Measurements from ENCODE around the gene TOMM40L.

The TOMM40L gene

DNA sequence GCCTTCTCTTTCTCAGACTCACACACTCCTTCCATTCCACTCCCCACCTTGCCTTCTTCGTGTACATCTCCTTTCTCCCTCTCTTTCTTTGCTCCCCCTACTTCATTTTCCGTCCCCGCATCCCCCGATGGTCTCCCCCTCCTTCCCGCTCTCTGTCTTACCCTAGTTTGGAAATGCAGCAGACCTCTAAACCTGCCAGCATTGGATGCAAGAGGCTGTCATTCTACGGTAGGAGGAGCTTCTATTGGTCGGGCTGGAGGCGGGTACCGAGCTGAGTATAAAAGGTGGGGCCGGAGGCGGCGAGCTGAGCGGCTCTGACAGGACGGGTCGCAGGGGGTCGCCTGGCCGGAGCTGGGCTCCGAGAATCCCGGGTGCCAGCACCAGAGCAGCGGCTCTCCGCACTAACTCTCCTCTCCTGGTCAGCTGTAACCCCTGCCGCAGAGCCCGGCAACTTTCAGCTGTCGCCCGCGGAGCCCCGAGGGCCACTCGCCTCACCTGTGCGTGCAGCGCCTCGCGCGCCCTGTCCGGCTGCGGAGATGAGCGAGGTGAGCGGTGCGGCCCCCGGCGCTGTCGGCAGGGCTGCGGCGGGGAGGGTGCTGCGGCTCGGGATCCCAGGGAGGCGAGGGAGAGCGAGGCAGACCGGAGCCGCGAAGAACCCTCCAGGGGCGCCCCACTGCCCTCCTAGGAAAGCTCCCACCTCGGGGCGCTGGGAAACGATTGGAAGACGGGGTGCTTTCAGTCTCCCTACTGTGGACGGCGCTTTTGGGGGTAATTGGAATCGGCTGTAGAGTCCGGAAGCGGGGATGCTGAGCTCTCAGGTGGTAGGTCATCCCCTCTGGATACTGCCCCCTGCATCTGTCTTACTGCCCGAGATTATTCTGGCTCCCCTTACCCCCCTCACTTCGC lies 32.8 kb downstream of the TOMM40L start, which contains the start of gene PCP4L1:
Gene PCP4L1, plus strand, starts transcription at position 307 of the 906 bp plus-strand sequence. Its CDS starts 230 bp downstream, at position 537.
- DNase-seq = no peak

DNA sequence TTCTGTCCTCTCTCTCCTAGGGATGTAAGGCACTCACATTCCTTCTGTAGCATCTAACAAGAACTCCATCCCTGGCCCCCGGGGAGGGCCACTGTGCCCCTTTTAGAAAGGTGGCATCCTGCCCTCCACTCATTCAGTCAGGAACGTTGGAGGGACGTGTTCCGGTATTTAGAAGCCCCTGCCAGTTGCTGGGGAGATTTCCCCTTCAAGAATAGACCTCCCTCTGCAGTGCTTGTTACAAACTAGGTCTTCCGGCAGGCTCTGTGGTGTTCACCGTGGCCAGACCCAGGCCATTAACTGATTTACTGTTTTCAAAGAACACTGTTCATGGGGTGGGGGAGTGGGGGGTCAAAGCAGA lies 33.5 kb downstream of the TOMM40L start:
- DNase-seq = no peak

DNA sequence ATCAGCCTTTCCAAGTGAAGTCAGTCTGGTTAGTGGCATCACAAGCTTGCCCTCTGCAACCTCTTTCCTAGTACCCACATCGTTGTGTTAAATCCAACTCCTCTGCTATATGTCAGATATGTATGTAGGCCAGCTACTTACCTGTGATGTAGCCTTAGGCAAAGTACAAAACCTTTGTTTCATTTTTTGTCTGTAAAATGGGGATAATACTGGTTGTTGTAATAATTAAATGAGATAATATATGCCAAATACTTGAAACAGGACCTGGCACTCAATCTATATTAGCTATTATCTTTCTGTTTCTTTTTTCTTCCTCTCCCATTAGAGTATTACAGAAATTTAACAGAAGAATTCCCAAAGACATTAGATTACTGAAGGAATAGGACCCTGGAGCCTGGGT lies 33.9 kb downstream of the TOMM40L start:
- no peak for DNase-seq

DNA sequence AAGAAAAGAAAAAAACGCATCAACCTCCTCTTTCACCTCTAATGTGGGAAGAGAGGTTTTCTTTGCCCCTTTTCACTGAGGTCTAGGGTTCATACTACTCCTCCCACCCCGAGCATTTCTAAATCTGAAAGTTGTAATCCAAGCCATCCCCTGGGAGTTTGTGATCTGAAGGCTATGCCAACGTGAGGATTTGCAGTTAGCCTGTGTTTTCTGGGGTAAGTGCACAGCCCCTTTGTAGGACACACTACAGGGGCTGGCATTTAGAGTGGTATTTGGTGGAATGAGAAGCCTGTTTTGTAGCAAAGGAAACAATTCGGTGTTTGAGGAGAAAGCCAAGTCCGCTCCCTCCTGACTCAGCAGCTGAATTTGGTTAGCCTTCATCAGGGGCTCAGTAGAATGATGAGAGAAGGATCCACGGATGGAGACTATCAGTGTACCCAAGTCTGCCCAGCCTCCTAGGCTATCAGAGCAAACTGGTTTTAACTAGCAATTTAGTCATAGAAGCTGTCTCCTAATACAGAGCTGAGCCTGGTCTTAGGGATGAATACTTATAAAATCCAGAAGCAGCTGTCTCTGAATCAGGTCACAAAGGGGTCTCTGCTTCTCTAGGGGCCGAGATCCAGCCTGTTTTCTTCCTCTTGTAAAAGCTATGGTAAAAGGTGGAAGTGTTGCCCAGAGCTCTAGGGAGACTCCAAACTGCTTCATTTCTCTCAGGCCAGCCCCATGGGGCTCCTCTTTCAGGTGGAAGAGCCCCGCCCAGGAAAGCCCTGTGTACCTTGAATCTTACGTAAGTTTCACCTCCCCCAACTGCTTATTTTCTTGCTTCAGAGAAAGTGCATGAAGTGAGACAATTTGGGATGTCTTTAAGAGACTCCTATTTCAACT lies 34.8 kb downstream of the TOMM40L start:
- no peak for DNase-seq

DNA sequence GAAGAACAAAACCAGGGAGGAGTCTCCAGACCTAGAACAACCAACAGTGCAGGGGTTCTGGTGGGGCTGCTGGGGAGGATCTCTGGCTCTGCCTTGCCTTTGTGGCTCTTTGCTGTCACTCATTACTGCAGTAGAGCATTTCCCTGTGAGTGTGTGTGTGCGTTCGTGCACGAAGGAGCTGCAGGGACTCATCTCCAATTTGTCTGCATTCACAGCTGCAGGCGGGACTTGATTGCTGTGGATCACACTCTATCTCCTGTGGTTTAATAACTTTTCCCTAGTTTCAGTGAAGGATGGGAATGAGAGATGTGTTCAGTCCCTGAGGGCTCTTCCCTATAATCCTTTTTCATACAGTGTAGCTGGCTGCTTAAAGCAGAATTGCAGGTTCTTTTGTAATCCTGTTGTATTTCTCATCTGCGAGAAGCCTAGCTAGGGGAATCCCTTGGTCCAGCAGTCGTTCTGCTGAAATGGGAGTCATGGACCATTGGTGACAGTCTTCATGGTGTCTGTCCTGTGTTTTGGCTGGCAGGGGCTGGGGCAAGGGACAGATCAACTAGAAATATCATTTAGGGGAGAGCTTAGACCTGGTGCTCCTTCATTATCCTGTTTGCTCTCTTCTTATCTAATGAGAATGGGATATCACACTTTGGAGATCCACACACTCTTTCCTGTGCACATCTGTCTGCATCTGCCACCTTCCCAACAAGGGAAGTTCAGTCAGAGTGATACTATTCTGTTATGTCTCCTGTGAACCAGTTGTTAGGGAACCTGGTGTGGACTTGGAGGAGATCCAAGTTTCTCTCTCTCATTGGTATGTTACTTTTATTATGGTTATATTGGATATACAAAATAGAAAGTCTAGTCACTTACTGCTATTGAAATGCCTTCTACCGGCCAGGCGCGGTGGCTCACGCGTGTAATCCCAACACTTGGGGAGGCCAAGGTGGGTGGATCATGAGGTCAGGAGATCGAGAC lies 35.7 kb downstream of the TOMM40L start:
- no peak for DNase-seq

- DNase-seq = no peak
Observed at GRCh38 chr1:161265305-161265704, 39.4 kb downstream of the TOMM40L start.

DNA sequence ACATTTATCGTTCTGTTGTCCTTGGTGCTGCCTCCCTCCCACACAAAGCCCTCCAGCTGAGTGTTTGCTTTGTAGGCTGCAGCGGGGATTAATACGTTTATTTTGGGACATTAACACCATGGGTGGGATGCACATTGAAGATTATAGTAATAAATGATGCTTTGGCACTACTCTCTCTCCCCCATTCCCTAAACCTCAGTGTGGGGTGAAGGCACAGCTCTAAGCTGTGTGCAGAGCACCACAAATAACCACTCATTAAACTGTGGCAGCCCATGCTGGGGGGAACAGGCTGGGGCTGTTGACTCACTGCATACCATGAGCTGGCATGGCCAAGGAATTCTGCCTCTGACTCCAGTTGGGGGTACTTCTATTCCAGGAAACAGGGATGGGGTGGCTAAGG lies 40.3 kb downstream of the TOMM40L start:
- DNase-seq = peak; percentile 4

DNA sequence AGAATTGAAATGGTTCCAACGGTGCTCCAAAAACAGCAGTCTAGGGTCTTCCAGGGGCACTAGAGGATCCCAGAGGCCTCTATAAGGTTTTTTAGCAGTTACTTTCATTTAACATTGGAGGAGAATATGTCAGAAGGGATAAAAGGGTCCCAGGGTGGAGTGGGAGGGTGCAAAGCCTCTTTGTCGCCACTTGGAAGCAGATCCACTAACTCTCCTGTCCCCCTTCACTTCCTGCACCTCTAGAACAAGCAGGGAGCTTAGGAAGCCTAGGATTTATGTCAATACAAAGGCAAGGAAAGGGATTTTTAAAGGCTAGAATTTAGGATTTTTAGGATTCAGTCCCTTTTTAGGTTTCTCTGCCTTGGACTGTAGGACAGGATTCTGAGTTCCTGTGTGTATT lies 41.0 kb downstream of the TOMM40L start:
- no peak for DNase-seq

DNA sequence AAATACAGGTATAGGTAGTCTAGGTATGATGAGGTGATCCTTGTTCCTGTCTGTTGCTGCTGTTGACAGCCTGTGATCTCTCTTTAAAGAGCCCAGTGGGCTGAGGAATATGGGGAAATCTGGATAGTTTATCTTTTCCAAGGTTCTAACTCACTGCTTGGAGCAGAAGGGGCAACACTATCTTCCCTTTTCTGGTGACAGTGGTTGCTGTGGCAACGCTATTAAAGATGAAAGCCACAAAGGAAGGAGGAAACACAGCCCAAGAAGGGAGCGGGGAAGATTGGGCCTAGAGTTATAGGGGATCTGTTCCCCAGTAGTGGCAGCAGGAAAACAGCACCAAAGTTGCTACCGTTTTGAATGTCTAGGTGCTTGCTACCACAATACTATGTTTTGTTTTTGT lies 41.5 kb downstream of the TOMM40L start:
- no peak for DNase-seq

- no peak for DNase-seq
Observed at GRCh38 chr1:161273402-161273801, 47.5 kb downstream of the TOMM40L start.

DNA sequence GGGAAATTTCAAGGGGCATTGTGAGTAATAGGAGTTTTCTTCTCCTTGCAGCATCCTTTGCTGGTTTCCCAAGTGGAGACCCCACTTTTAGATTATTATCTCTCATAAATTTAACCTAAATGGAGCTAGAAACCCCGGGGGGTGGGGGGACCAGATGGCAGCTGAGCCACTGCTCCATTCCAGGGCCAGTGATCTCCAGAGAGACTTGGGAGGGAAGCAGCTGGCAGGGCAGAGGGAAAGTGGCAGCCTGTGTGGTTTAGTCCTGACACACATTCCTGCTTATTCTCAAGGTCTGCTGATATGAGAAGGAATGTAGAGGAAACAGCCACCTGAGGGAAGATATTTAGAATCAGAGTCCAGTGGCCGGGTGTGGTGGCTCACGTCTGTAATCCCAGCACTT lies 49.0 kb downstream of the TOMM40L start:
- no peak for DNase-seq
